ENCODE measurements around the gene PRKG1. TPM values are rescaled to one million over a fixed set of nuclear protein-coding genes. Genes with fewer than 3 reads are reported as not detected.

PRKG1 gene
- total RNA-seq, 2 donors from 2014 or later = 17.8 to 31.1 TPM

DNA sequence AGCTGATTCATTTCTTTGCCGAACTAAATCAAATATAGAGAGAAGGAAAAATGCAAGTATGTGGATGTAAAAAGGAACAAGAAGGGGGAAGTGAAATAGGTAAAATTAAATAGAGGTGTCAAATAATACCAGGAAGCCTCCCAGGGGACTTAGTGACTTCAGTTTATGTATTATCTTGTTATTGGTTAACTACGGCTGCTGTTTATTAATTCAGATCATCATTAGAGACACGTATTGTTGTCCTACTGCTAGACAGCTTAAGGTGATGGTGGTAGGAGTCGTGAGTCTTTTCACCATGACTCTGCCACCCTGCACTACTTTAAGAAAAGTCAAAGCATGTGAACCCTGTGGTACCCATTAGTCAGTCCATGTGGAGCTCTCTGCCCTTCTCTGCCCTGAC, 289.1 kb downstream of the PRKG1 start:
- no peaks in the 10 kb centered on the region for H3K36me3 ChIP-seq
- no peak for DNase-seq (ENCODE audit: low spot score)
- no peaks in the 10 kb centered on the region for H3K9me3 ChIP-seq
- H3K4me3 ChIP-seq = no peak overlapping the region
- H3K27ac ChIP-seq = no peak overlapping the region
- peaks cover 0 to 37% of the 10 kb centered on the region in 2 donors for H3K4me1 ChIP-seq
- TF ChIP-seq, protein P1, sequence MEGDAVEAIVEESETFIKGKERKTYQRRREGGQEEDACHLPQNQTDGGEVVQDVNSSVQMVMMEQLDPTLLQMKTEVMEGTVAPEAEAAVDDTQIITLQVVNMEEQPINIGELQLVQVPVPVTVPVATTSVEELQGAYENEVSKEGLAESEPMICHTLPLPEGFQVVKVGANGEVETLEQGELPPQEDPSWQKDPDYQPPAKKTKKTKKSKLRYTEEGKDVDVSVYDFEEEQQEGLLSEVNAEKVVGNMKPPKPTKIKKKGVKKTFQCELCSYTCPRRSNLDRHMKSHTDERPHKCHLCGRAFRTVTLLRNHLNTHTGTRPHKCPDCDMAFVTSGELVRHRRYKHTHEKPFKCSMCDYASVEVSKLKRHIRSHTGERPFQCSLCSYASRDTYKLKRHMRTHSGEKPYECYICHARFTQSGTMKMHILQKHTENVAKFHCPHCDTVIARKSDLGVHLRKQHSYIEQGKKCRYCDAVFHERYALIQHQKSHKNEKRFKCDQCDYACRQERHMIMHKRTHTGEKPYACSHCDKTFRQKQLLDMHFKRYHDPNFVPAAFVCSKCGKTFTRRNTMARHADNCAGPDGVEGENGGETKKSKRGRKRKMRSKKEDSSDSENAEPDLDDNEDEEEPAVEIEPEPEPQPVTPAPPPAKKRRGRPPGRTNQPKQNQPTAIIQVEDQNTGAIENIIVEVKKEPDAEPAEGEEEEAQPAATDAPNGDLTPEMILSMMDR (IDR thresholded peaks at IDR 0.05) = no peak
- H3K27me3 ChIP-seq = no peaks in the 10 kb centered on the region

DNA sequence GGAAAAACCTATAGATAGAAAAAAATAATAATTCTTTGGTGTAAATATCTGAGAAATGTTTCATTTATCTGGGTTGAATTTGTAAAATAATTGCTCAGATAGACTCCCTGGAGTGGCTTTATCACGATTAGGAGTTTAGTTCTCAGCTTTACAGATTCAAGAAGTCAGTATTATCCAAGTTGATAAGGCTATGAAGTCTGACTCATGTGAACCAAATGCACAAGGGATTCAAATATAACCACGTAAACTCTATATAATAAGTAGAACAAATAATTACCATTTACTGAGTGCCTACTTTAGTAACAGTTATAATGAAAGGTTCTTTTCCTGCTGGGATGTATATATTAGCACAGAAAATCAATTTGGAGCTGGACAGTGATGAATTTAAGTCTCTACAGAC, 290.4 kb downstream of the PRKG1 start:
- H3K27me3 ChIP-seq = no peaks in the 10 kb centered on the region
- H3K36me3 ChIP-seq = no peaks in the 10 kb centered on the region
- peaks cover 0 to 37% of the 10 kb centered on the region in 2 donors for H3K4me1 ChIP-seq
- no peak overlapping the region for H3K4me3 ChIP-seq
- peak overlapping the region in 1 of 2 donors; percentile 79 for H3K27ac ChIP-seq
- H3K9me3 ChIP-seq = no peaks in the 10 kb centered on the region
- TF ChIP-seq, protein P1 (IDR thresholded peaks at IDR 0.05) = no peak
- DNase-seq (ENCODE audit: low spot score) = no peak

DNA sequence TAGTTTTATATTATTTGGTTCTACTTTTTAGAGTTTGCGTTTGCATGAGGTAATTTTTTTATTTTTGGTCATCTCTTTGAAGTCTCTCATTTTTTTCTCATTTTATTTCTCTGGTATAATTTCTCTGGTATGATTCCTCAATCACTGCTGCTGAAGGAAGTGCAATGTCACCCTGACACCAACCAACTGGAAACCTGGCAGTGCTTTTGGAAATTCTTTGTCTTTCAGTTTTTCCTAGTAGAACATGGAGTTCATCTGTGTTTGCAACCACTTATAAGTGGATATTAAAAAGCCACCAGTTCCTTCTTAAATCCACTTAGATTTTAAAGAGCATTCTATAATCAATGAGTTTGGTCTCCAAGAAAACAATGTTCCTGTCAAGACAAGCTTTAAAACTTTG, 291.8 kb downstream of the PRKG1 start:
- peak; percentile 60 for DNase-seq (ENCODE audit: low spot score)
- peaks cover 0 to 37% of the 10 kb centered on the region in 2 donors for H3K4me1 ChIP-seq
- no peaks in the 10 kb centered on the region for H3K9me3 ChIP-seq
- H3K27me3 ChIP-seq = no peaks in the 10 kb centered on the region
- H3K4me3 ChIP-seq = no peak overlapping the region
- peak overlapping the region; percentile 38 to 79 for H3K27ac ChIP-seq
- TF ChIP-seq, protein P1 (IDR thresholded peaks at IDR 0.05) = no peak
- no peaks in the 10 kb centered on the region for H3K36me3 ChIP-seq

DNA sequence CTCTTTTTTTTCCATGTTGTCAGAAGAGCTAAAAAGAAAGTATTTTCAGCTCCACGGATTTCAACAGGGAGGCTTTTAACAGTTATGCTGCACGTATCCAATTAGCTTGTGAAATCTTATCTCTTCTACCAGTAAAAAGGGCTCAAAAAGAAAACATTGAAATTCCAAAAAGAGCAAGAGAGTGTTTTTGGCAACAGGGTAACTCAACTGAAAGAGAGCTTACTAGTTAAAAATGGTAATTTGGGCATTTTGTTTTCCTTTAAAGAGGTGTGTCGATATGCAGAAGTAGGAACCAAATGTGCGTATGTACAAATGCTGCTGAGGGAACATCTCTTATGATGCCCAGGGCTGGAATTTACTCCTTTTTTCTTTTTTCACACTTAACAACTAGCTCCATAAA, 292.8 kb downstream of the PRKG1 start:
- Histone ChIP-seq H3K27me3 (no peaks in the 10 kb centered on the region), H3K36me3 (no peaks in the 10 kb centered on the region), H3K4me1 (peaks cover 0 to 46% of the 10 kb centered on the region in 2 donors), H3K27ac (peak overlapping the region; percentile 38 to 79), H3K4me3 (peak overlapping the region in 1 of 2 donors; percentile 19), H3K9me3 (no peaks in the 10 kb centered on the region)
- TF ChIP-seq, protein P1 (IDR thresholded peaks at IDR 0.05) = no peak
- DNase-seq (ENCODE audit: low spot score) = no peak

DNA sequence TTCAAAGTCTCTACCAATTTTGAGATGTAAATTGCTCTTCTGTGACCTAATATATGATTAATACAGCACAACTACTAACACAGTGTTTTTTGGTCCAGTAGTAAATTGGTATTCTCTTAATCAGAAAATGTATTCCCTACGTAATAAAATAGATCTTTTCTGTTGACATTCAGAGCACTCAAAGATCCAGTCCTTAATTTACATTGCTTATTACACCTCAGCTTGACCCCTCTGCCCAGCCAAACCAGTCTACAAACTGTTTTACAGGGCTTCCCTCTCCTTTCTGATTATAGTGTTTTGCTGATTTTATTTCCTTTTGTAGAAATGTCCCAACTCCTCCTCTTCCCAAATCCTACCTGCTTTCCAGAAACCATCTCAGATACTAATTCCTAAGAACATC, 293.4 kb downstream of the PRKG1 start:
- Histone ChIP-seq H3K27ac (peak overlapping the region; percentile 38 to 79), H3K4me1 (peaks cover 0 to 46% of the 10 kb centered on the region in 2 donors), H3K27me3 (no peaks in the 10 kb centered on the region), H3K36me3 (no peaks in the 10 kb centered on the region), H3K4me3 (no peak overlapping the region), H3K9me3 (no peaks in the 10 kb centered on the region)
- DNase-seq (ENCODE audit: low spot score) = no peak
- TF ChIP-seq, protein P1 (IDR thresholded peaks at IDR 0.05) = no peak

DNA sequence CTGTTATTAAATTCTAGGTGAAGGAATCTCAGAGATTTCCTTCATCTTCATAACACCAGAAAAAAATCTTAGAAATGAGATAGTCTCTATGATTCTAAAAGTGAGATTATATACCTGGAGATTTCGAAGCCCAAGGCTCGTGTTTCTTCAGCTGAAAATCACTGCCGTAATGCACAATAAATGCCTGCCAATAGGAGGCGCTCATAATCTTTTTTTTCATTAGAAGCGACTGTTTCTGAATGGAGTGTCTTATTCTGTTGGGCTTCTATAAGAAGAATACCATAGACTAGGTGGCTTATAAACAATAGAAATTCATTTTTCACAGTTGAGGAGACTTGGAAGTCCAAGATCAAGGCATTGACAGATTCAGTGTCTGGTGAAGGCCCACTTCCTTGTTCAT, 294.7 kb downstream of the PRKG1 start:
- H3K9me3 ChIP-seq = no peaks in the 10 kb centered on the region
- H3K36me3 ChIP-seq = no peaks in the 10 kb centered on the region
- no peak overlapping the region for H3K4me3 ChIP-seq
- no peak for DNase-seq (ENCODE audit: low spot score)
- TF ChIP-seq, protein P1 (IDR thresholded peaks at IDR 0.05) = no peak
- H3K27ac ChIP-seq = no peak overlapping the region
- H3K4me1 ChIP-seq = peaks cover 0 to 45% of the 10 kb centered on the region in 2 donors
- H3K27me3 ChIP-seq = no peaks in the 10 kb centered on the region

Data from right atrium auricular region (tissue), 2 donors.